HepG2 (cell line): ENCODE data around the gene UBAP1L. TPM values are rescaled to one million over a fixed set of nuclear protein-coding genes. Genes with fewer than 3 reads are reported as not detected.

Experiments used
- ATAC-seq: fragments of 200-7000 bp; cut with Tn5 transposase; 3 replicates; pipeline ENCODE4 v1.9.1; 2020; ENCODE audit warnings: mild to moderate bottlenecking, moderate library complexity
- BruUV-seq: library from RNA; stranded (reverse); fragments of 400-500 nt; replicated peaks from 2 replicates; lab custom pipeline; 2021; lab: Mats Ljungman, UMichigan
- CTCF ChIA-PET: fragments of 300-600 bp; formaldehyde crosslinking; extraction: SDS; loops from one replicate; lab custom pipeline; 2021; ENCODE audit warnings: low total read pairs, inconsistent platforms, low intra/inter-chr PET ratio; lab: Yijun Ruan, JAX
- POLR2A ChIA-PET: fragments of 350-600 bp; sonication (Branson Sonifier 250); formaldehyde crosslinking; loops from one replicate; lab custom pipeline; 2020; ENCODE audit warnings: antibody characterized with exemption, inconsistent platforms; lab: Yijun Ruan, JAX
- DNase-seq: peaks from one replicate; pipeline ENCODE4 v3.0.0-alpha.2; 2015; ENCODE audit warnings: low spot score
- FAIRE-seq: peaks from 3 replicates; lab custom pipeline; 2011; peaks lifted over from hg19 to GRCh38; lab: Jason Lieb, UNC
- H2AFZ ChIP-seq: one replicate; pipeline ENCODE4 v1.6.1; 2011; ENCODE audit warnings: low read length, inconsistent platforms
- H3K27ac ChIP-seq: fragments of 300-600 bp; 3 replicates; pipeline ENCODE4 v1.8.0; 2011; ENCODE audit warnings: mixed run types, mild to moderate bottlenecking, mixed read lengths, low read length, inconsistent platforms; ENCODE audit not compliant: insufficient read depth; ENCODE audit errors: extremely low read length
- H3K27me3 ChIP-seq, 2 experiments: fragments of 200-600 bp in 1 of 2; 2 replicates in 1 of 2; 3 replicates in 1 of 2; pipeline versions ENCODE4 v1.6.0 to v1.8.0; 2011; ENCODE audit warnings: low read length in 2 of 2, mild to moderate bottlenecking in 2 of 2, moderate library complexity in 2 of 2, inconsistent platforms in 1 of 2; ENCODE audit not compliant: insufficient read depth in 2 of 2, control insufficient read depth in 1 of 2
- H3K36me3 ChIP-seq, 2 experiments: fragments of 200-600 bp in 1 of 2; replicated peaks in 1 of 2; 2 replicates in 1 of 2; 3 replicates in 1 of 2; pipeline versions ENCODE4 v1.5.1 to v1.8.0; 2011; ENCODE audit warnings: low read length in 2 of 2, inconsistent platforms in 1 of 2; ENCODE audit not compliant: insufficient read depth in 2 of 2, control insufficient read depth in 1 of 2
- H3K4me1 ChIP-seq: 2 replicates; pipeline ENCODE4 v1.5.1; 2012; ENCODE audit warnings: low read length, inconsistent platforms; ENCODE audit not compliant: insufficient read depth
- H3K4me2 ChIP-seq: 2 replicates; pipeline ENCODE4 v1.6.0; 2011; ENCODE audit warnings: low read depth, low read length, inconsistent platforms
- H3K4me3 ChIP-seq, 3 experiments: fragments of 200-600 bp in 1 of 3; sonication (generic), shearing (Covaris generic) in 1 of 3; replicated peaks in 1 of 3; 2 replicates each; pipeline ENCODE4 v1.5.1; 2011 to 2016; ENCODE audit warnings: low read length in 3 of 3, inconsistent platforms in 2 of 3, low read depth in 2 of 3, mild to moderate bottlenecking in 2 of 3, control low read depth in 1 of 3, mixed read lengths in 1 of 3; ENCODE audit not compliant: insufficient read depth in 1 of 3
- H3K79me2 ChIP-seq: one replicate; pipeline ENCODE4 v1.6.1; 2011; ENCODE audit warnings: low read length, inconsistent platforms; ENCODE audit not compliant: insufficient read depth
- H3K9ac ChIP-seq: 2 replicates; pipeline ENCODE4 v1.6.0; 2011; ENCODE audit warnings: mild to moderate bottlenecking, low read depth, low read length, inconsistent platforms; ENCODE audit not compliant: insufficient read depth
- H3K9me3 ChIP-seq: 2 replicates; pipeline ENCODE4 v1.5.1; 2012; ENCODE audit warnings: mild to moderate bottlenecking, low read length
- H4K20me1 ChIP-seq: 2 replicates; pipeline ENCODE4 v1.6.0; 2011; ENCODE audit warnings: inconsistent platforms, mild to moderate bottlenecking, low read length, moderate library complexity; ENCODE audit not compliant: insufficient read depth
- HMG20A ChIP-seq: IDR thresholded peaks from 2 replicates; pipeline ENCODE4 v1.6.1; 2016; ENCODE audit warnings: borderline replicate concordance
- KIAA2018 ChIP-seq: sonication (generic); formaldehyde crosslinking; IDR thresholded peaks from 2 replicates; pipeline ENCODE4 v1.5.0; 2020; ENCODE audit warnings: mild to moderate bottlenecking, missing genetic modification reagents, borderline replicate concordance
- MTERF4 ChIP-seq: sonication (generic); formaldehyde crosslinking; IDR thresholded peaks from 2 replicates; pipeline ENCODE4 v1.8.0; 2023; ENCODE audit warnings: mild to moderate bottlenecking, missing genetic modification reagents
- NCOA2 ChIP-seq: sonication (generic); formaldehyde crosslinking; IDR thresholded peaks from 2 replicates; pipeline ENCODE4 v1.8.0; 2022; ENCODE audit warnings: inconsistent platforms
- NONO ChIP-seq, 2 experiments: fragments of 450-650 bp in 1 of 2; sonication (generic) in 1 of 2; formaldehyde crosslinking in 1 of 2; IDR thresholded peaks in 1 of 2; conservative IDR thresholded peaks in 1 of 2; 2 replicates each; pipeline versions ENCODE4 v1.6.1 to v1.8.0; 2017 to 2022; ENCODE audit warnings: mild to moderate bottlenecking in 1 of 2, missing genetic modification reagents in 1 of 2, moderate library complexity in 1 of 2
- ZBTB26 ChIP-seq: IDR thresholded peaks from 2 replicates; pipeline ENCODE4 v1.6.1; 2016; ENCODE audit warnings: missing compliant biosample characterization, missing genetic modification reagents, borderline replicate concordance
- ZKSCAN8 ChIP-seq: IDR thresholded peaks from 2 replicates; pipeline ENCODE4 v1.6.1; 2016; ENCODE audit warnings: borderline replicate concordance, missing genetic modification reagents, missing compliant biosample characterization
- ZNF367 ChIP-seq: sonication (generic); formaldehyde crosslinking; IDR thresholded peaks from 2 replicates; pipeline ENCODE4 v1.4.0; 2020; ENCODE audit warnings: missing genetic modification reagents, borderline replicate concordance
- ZNF841 ChIP-seq: sonication (generic); formaldehyde crosslinking; IDR thresholded peaks from 2 replicates; pipeline ENCODE4 v1.8.1; 2023; ENCODE audit warnings: missing genetic modification reagents, borderline replicate concordance
- WGBS: methylation state at CpG from one replicate; pipeline ENCODE4 v1.1.6; 2017; ENCODE audit warnings: low lambda C conversion rate; 5-methylcytosine and 5-hydroxymethylcytosine counted together
- in situ Hi-C: cut with HindIII; loops from 2 replicates; pipeline ENCODE4 v1.10.0; 2017; ENCODE audit warnings: low pct_unique_long_range_greater_than_20kb; ENCODE audit not compliant: extremely low pct_ligation_motif_present
- intact Hi-C: fragments of 100-400 bp; cut with micrococcal nuclease; formaldehyde crosslinking; loops from one replicate; pipeline ENCODE4 v1.10.0; 2022; ENCODE audit not compliant: unreplicated experiment
- polyA plus RNA-seq, 8 experiments: library from polyadenylated mRNA; depleted of rRNA in 3 of 8; stranded (reverse) in 7 of 8; unstranded in 1 of 8; fragments of >200 nt; fragmentation: Illumina TruSeq in 4 of 8; extraction: Trizol in 4 of 8; gene quantifications; 2 replicates each; pipeline versions ENCODE4 v1.2.1 to v1.2.3, GENCODE V29; 2011 to 2016; ENCODE audit warnings: low read depth in 4 of 8, missing spikeins in 1 of 8, mixed read lengths in 1 of 8; ENCODE audit not compliant: insufficient read depth in 1 of 8
- total RNA-seq, 5 experiments: library from RNA; depleted of rRNA; stranded (reverse); fragments of >200 nt; fragmentation: Illumina TruSeq; extraction: Trizol; gene quantifications; 2 replicates each; pipeline ENCODE4 v1.2.3, GENCODE V29; 2016; ENCODE audit warnings: low read depth in 1 of 5
- TF ChIP-seq, protein P1 (sequence below): sonication (generic); formaldehyde crosslinking; IDR thresholded peaks from 2 replicates; pipeline ENCODE4 v1.4.0; 2020; ENCODE audit warnings: missing genetic modification reagents, mild to moderate bottlenecking, borderline replicate concordance

The UBAP1L gene
- total and polyA plus RNA-seq, 2 of the 13 experiments (the other 11 are each of a cell fraction or from before 2014, with no cell fraction given): 0.86 to 1.4 TPM

- H3K4me2 ChIP-seq: no peak overlapping the region
- H3K9me3 ChIP-seq: no peaks in the 10 kb centered on the region
- H2AFZ ChIP-seq: no peak overlapping the region
- H3K27me3 ChIP-seq: no peaks in the 10 kb centered on the region
- H3K4me1 ChIP-seq: peaks cover 64% of the 10 kb centered on the region
- no peaks in the 10 kb centered on the region for H3K36me3 ChIP-seq
- ChIA-PET CTCF (interaction anchor here (3.4 to 5.0 kb wide), 2 partner anchors 33 to 49 kb away, joined by 29 to 54 read pairs; no protein-coding TSS in a partner anchor), POLR2A (no interaction called here)
- DNase-seq (no peak), ATAC-seq (no peak), FAIRE-seq (no peak)
- in situ Hi-C loops: loop anchor here (5.0 kb wide), 1 partner anchor 34 kb away; no protein-coding TSS in a partner anchor
- intact Hi-C loops: loop anchor here (5.0 to 10.0 kb wide), 2 partner anchors 61 to 242 kb away; partner anchors contain the start of gene RNU5A-1
- no peak overlapping the region for H3K9ac ChIP-seq
- H4K20me1 ChIP-seq: no peaks in the 10 kb centered on the region
- 86% methylated on average over 2 of the region's 2 CpGs for WGBS
- no peak overlapping the region for H3K27ac ChIP-seq
- no peak overlapping the region for H3K4me3 ChIP-seq
- no TSS peak for BruUV-seq
- H3K79me2 ChIP-seq: no peaks in the 10 kb centered on the region
- no peak for TF ChIP-seq ZBTB26 (CRISPR knock-in tag)
- TF ChIP-seq KIAA2018 (CRISPR knock-in tag): no peak
- TF ChIP-seq, protein P1, sequence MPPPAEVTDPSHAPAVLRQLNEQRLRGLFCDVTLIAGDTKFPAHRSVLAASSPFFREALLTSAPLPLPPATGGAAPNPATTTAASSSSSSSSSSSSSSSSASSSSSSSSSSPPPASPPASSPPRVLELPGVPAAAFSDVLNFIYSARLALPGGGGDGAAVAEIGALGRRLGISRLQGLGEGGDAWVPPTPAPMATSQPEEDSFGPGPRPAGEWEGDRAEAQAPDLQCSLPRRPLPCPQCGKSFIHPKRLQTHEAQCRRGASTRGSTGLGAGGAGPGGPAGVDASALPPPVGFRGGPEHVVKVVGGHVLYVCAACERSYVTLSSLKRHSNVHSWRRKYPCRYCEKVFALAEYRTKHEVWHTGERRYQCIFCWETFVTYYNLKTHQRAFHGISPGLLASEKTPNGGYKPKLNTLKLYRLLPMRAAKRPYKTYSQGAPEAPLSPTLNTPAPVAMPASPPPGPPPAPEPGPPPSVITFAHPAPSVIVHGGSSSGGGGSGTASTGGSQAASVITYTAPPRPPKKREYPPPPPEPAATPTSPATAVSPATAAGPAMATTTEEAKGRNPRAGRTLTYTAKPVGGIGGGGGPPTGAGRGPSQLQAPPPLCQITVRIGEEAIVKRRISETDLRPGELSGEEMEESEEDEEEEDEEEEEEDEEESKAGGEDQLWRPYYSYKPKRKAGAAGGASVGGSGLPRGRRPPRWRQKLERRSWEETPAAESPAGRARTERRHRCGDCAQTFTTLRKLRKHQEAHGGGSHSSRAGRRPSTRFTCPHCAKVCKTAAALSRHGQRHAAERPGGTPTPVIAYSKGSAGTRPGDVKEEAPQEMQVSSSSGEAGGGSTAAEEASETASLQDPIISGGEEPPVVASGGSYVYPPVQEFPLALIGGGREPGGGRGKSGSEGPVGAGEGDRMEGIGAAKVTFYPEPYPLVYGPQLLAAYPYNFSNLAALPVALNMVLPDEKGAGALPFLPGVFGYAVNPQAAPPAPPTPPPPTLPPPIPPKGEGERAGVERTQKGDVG (CRISPR knock-in tag): no peak
- TF ChIP-seq NONO (IDR thresholded peaks at IDR 0.05): no peak
- TF ChIP-seq NONO (CRISPR knock-in tag; conservative IDR thresholded peaks at IDR 0.05): no peak
- TF ChIP-seq ZKSCAN8 (CRISPR knock-in tag): no peak
- TF ChIP-seq ZNF841 (CRISPR knock-in tag): no peak
- TF ChIP-seq MTERF4: no peak
- TF ChIP-seq HMG20A (CRISPR knock-in tag): no peak
- TF ChIP-seq NCOA2 (CRISPR knock-in tag): no peak
- no peak for TF ChIP-seq ZNF367 (CRISPR knock-in tag)
These were observed 62.0 kb downstream of the UBAP1L start for GRCh38 chr15:65052956-65053355.
